ENCODE measurements around the gene SKAP1.

DNA sequence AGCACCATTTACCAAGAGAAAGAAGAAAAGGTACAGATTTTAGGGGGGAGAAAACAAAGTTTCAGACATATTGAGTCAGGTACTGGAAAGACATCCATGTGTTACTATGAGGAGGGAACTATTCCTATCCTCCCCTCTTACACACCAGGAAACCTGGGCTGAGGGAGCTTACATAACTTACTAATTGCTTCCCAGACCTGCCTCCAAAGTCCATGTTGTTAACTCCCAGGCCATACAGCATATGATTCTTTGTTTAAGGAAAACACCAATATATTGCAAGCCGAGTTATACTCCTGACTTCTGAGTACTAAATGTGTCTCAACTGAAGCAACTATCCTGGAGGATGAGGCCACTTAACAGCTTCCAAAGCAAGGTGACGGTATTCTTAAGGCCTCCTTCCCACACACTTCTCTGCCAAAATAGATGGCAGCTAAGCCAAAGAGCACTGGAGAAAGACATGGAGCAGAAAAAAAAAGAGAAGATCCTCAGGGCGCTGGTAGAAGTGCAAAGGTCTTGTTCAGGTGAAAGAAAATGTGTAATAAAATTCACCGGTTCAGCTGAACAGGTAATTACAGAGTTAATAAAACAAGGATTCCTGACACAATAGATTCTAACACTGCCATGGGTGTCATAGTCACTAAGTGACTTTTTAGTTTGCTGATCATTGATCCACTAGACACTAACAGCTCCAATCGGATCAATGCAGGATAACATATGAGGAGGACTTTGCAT is 151.1 kb downstream of the SKAP1 start:
- TF ChIP-seq, protein P1, sequence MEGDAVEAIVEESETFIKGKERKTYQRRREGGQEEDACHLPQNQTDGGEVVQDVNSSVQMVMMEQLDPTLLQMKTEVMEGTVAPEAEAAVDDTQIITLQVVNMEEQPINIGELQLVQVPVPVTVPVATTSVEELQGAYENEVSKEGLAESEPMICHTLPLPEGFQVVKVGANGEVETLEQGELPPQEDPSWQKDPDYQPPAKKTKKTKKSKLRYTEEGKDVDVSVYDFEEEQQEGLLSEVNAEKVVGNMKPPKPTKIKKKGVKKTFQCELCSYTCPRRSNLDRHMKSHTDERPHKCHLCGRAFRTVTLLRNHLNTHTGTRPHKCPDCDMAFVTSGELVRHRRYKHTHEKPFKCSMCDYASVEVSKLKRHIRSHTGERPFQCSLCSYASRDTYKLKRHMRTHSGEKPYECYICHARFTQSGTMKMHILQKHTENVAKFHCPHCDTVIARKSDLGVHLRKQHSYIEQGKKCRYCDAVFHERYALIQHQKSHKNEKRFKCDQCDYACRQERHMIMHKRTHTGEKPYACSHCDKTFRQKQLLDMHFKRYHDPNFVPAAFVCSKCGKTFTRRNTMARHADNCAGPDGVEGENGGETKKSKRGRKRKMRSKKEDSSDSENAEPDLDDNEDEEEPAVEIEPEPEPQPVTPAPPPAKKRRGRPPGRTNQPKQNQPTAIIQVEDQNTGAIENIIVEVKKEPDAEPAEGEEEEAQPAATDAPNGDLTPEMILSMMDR (conservative IDR thresholded peaks at IDR 0.05; ENCODE audit: low read depth in 2 of 2) = no peak
- no peak for TF ChIP-seq POLR2AphosphoS5 (IDR thresholded peaks at IDR 0.05; ENCODE audit: low read depth)
- no peak for TF ChIP-seq EZH2 (IDR thresholded peaks at IDR 0.05; ENCODE audit: low read depth, unreplicated experiment)
- TF ChIP-seq, protein P2, sequence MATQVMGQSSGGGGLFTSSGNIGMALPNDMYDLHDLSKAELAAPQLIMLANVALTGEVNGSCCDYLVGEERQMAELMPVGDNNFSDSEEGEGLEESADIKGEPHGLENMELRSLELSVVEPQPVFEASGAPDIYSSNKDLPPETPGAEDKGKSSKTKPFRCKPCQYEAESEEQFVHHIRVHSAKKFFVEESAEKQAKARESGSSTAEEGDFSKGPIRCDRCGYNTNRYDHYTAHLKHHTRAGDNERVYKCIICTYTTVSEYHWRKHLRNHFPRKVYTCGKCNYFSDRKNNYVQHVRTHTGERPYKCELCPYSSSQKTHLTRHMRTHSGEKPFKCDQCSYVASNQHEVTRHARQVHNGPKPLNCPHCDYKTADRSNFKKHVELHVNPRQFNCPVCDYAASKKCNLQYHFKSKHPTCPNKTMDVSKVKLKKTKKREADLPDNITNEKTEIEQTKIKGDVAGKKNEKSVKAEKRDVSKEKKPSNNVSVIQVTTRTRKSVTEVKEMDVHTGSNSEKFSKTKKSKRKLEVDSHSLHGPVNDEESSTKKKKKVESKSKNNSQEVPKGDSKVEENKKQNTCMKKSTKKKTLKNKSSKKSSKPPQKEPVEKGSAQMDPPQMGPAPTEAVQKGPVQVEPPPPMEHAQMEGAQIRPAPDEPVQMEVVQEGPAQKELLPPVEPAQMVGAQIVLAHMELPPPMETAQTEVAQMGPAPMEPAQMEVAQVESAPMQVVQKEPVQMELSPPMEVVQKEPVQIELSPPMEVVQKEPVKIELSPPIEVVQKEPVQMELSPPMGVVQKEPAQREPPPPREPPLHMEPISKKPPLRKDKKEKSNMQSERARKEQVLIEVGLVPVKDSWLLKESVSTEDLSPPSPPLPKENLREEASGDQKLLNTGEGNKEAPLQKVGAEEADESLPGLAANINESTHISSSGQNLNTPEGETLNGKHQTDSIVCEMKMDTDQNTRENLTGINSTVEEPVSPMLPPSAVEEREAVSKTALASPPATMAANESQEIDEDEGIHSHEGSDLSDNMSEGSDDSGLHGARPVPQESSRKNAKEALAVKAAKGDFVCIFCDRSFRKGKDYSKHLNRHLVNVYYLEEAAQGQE (IDR thresholded peaks at IDR 0.05; ENCODE audit: unreplicated experiment) = no peak
- TF ChIP-seq CREB1 (CRISPR knock-in tag; IDR thresholded peaks at IDR 0.05; ENCODE audit: low read depth) = no peak
- no peak for TF ChIP-seq EZH2phosphoT487 (IDR thresholded peaks at IDR 0.05; ENCODE audit: unreplicated experiment)
- TF ChIP-seq JUNB (IDR thresholded peaks at IDR 0.05; ENCODE audit: unreplicated experiment) = no peak
- TF ChIP-seq ZNF114 (CRISPR knock-in tag; IDR thresholded peaks at IDR 0.05) = no peak
- TF ChIP-seq STAT1 (IDR thresholded peaks at IDR 0.05; ENCODE audit: unreplicated experiment) = no peak
- TF ChIP-seq, protein P3, sequence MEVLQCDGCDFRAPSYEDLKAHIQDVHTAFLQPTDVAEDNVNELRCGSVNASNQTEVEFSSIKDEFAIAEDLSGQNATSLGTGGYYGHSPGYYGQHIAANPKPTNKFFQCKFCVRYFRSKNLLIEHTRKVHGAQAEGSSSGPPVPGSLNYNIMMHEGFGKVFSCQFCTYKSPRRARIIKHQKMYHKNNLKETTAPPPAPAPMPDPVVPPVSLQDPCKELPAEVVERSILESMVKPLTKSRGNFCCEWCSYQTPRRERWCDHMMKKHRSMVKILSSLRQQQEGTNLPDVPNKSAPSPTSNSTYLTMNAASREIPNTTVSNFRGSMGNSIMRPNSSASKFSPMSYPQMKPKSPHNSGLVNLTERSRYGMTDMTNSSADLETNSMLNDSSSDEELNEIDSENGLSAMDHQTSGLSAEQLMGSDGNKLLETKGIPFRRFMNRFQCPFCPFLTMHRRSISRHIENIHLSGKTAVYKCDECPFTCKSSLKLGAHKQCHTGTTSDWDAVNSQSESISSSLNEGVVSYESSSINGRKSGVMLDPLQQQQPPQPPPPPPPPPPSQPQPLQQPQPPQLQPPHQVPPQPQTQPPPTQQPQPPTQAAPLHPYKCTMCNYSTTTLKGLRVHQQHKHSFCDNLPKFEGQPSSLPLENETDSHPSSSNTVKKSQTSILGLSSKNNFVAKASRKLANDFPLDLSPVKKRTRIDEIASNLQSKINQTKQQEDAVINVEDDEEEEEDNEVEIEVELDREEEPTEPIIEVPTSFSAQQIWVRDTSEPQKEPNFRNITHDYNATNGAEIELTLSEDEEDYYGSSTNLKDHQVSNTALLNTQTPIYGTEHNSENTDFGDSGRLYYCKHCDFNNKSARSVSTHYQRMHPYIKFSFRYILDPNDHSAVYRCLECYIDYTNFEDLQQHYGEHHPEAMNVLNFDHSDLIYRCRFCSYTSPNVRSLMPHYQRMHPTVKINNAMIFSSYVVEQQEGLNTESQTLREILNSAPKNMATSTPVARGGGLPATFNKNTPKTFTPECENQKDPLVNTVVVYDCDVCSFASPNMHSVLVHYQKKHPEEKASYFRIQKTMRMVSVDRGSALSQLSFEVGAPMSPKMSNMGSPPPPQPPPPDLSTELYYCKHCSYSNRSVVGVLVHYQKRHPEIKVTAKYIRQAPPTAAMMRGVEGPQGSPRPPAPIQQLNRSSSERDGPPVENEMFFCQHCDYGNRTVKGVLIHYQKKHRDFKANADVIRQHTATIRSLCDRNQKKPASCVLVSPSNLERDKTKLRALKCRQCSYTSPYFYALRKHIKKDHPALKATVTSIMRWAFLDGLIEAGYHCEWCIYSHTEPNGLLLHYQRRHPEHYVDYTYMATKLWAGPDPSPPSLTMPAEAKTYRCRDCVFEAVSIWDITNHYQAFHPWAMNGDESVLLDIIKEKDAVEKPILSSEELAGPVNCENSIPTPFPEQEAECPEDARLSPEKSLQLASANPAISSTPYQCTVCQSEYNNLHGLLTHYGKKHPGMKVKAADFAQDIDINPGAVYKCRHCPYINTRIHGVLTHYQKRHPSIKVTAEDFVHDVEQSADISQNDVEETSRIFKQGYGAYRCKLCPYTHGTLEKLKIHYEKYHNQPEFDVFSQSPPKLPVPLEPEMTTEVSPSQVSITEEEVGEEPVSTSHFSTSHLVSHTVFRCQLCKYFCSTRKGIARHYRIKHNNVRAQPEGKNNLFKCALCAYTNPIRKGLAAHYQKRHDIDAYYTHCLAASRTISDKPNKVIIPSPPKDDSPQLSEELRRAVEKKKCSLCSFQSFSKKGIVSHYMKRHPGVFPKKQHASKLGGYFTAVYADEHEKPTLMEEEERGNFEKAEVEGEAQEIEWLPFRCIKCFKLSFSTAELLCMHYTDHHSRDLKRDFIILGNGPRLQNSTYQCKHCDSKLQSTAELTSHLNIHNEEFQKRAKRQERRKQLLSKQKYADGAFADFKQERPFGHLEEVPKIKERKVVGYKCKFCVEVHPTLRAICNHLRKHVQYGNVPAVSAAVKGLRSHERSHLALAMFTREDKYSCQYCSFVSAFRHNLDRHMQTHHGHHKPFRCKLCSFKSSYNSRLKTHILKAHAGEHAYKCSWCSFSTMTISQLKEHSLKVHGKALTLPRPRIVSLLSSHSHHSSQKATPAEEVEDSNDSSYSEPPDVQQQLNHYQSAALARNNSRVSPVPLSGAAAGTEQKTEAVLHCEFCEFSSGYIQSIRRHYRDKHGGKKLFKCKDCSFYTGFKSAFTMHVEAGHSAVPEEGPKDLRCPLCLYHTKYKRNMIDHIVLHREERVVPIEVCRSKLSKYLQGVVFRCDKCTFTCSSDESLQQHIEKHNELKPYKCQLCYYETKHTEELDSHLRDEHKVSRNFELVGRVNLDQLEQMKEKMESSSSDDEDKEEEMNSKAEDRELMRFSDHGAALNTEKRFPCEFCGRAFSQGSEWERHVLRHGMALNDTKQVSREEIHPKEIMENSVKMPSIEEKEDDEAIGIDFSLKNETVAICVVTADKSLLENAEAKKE (CRISPR knock-in tag; IDR thresholded peaks at IDR 0.05) = no peak
- TF ChIP-seq NANOG (IDR thresholded peaks at IDR 0.05; ENCODE audit: borderline replicate concordance) = no peak

All from GM23338 (cell line).